HG02610 (cell line): ENCODE results near the gene SLC18A3.

ENCODE experiments used
- ATAC-seq: cut with Tn5 transposase; IDR thresholded peaks from one replicate; pipeline ENCODE4 v1.9.1; 2021; ENCODE audit warnings: mild to moderate bottlenecking, moderate library complexity; ENCODE audit not compliant: unreplicated experiment

The SLC18A3 gene

GRCh38 chr10:49610114-49610457, at the start of gene SLC18A3:
Gene SLC18A3, plus strand, starts transcription at chr10:49610310. Its CDS starts 431 bp downstream, at chr10:49610741.
- ATAC-seq, result no peak

DNA sequence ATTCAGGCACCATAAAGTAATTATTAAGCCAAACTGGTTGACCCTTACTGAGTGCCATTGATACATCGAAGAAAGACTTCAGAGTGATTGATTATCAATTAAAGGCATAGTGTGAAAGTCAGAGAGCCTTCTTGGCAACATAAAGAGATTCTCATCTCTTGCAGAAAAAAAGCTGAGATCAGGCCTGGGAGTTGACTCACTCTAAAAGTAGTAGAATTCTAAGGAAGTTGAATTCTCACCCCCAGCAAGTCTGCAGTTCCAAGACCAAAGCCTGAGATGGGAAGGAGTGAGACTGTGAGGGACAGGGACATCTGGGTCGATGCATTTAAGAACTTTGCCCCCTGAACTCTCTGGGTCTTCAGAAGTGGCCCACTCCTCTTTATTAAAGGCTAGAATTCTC, 49.6 kb upstream of the SLC18A3 start:
- no peak for ATAC-seq

GRCh38 chr10:49562893-49563292, 47.2 kb upstream of the SLC18A3 start:
- no peak for ATAC-seq

- ATAC-seq, result no peak
Observed at GRCh38 chr10:49564461-49565009, 45.6 kb upstream of the SLC18A3 start.

DNA sequence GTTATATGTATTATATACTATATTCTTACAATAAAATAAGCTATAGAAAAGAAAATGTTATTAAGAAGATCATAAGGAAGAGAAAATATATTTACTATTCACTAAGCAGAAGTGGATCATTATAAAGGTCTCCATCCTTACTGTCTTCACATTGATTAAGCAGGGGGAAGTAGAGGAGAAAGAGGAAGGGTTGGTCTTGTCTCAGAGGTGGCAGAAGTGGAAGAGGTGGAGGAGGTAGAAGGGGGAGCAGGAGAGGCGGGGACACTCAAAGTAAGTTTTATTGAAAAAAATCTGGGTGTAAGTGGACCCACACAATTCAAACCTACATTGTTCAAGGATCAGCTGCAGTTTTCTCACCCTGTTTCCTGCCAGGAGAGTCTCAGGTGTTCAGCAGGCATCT, 42.3 kb upstream of the SLC18A3 start:
- no peak for ATAC-seq

DNA sequence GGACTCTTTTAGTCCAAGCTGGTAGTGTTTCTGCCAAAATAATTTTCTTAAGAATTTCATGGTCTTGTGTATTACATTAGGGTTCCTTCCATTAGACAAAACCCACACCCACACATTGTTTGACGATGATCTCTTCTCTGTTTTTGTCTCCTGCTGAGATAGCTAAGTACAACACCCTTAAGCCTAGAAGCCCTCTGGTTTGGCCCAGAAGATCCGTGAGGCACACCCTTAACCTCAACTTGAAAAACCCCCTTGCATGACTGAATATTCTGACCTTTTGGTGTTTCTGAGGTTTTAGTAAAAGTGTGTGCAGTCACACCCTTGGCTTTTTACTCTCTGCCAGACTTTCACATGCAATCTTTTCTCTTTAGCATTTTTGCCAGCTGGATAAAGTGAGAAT, 41.9 kb upstream of the SLC18A3 start:
- peak; percentile 76 for ATAC-seq

DNA sequence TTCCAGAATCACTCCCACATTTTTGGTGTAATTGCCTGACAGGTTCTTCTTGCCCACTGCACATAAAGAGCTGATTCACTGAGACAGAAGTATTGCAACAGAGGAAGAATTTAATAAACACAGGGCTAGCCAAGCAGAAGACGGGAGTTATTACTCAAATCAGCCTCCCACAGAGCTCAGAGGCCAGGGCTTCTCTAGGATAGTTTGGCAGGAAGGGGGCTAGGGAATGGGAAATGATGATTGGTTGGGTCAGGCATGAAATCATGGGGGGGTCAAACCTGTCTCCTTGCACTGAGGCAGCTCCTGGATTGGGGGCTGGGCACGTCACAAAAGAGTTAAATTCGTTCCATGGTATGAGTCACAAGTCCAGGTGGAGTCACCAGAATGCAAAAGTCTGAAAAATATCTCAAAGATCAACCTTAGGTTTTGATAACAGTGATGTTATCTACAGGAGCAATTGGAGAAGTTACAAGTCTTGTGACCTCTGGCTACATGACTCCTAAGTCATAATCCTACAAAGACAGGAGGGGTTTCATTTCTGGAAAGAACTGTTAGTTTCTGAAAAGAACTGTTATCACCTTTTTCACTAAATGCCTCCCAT, 41.0 kb upstream of the SLC18A3 start:
- no peak for ATAC-seq

DNA sequence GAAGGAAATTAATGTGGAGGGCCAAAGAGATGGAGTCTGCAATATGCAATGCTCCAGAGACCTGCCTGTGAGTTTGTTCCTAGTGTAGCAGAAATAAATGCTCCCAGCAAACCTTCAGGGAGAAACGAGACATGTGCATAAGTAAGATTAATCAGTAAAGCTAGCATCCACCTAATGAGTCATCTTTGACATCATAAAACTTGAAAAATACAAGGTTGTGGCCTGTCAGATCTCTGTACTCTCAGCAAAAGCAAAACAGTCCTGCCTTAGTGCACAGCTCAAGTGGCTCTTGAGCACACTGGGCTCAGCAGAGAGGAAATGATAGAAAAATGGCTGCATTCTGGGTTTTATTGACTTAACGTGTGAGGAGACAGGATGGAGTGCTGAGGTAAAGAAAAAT, 38.7 kb upstream of the SLC18A3 start:
- no peak for ATAC-seq

DNA sequence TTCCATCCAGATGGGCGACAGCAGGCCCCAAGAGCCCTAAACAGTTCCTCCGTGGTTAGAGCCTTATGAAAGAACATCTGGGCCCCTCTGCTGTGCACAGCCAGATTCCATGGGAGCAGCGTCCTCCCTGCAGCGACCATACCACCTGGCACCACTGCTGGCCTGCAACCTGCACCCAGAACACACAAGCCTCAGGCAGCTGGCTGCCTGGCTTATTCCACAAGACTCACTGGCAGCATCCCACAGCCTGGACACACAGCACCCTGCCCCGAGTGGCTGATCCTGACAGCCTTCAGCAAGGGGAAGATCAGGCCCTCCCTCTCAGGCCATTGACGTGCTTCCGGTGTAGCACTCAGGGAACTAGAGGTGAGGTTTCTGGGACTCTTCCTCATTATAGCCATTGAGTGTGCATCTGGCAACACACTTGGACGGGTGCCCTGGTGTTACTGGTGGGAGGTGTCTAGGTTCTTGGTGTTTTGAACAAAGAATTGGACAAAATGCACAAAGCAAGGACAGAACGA, 37.5 kb upstream of the SLC18A3 start:
- ATAC-seq, result no peak

DNA sequence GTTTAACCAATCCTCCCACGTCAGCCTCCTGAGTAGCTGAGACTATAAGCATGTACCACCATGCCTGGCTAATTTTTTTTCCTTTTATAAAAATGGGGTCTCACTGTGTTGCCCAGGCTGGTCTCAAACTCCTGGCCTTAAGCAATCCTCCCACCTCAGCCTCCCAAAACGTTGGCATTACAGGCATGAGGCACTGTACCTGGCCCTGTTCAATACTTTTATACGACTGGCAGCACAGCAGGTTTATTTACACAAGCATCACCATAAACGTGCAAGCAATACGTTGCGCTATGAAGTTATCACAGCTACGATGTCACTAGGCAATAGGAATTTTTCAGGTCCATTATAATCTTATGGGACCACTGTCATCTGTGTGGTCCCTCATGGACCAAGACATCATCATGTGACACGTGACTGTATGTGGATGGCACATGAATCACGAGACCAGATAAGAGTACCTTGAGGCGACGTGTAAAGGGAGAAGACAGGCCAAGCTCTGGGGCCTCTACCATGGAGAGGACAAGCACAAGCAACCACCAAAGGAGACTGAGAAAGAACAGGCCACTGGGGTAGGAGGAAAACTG, 34.5 kb upstream of the SLC18A3 start:
- ATAC-seq, result no peak

DNA sequence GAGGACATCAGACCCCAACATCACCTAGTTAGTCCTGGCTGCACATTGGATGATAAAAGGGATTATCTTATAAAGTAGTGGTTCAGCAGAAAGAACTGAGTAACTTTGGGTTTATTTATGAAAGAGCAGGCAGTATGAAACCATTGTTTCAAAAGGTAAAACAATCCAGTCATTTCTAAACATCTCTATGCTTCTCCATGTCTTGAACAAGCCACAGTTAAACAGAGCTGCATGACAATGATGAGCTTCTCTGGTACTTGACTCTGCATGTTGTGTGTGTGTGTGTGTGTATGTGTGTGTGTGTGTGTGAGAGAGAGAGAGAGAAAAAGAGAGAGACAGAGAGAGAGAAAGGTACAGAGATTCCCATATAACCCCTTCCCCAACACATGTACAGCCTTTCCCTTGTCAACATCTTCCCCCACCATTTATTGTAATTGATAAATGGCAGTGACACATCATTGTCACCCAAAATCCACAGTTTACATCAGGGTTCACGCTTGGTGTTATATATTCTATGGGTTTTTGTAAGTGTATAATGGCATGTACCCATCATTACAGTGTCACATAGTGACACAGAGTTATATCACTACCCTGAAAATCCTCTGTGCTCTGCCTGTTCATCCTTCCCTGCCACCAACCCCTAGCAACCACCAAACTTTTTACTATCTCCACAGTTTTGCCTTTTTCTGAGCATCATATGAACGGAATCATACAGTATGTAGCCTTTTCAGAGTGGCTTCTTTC, 32.8 kb upstream of the SLC18A3 start:
- peak; percentile 45 for ATAC-seq

DNA sequence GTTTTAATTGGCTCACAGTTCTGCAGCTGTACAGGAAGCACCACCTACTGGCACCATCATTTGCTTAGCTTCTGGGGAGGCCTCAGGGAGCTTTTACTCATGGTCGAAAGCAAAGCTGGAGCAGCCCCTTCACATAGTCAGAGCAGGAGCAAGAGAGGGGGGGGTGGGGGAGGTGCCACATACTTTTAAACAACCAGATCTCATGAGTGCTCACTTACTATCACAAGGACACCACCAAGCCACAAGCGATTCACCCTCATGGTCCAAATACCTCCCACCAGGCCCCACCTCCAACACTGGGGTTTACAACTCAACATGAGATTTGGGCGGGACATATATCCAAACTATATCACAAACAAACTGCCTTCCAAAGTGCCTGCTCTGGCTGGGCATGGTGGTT, 31.7 kb upstream of the SLC18A3 start:
- no peak for ATAC-seq

- no peak for ATAC-seq
Observed at GRCh38 chr10:49579621-49580020, 30.5 kb upstream of the SLC18A3 start.

DNA sequence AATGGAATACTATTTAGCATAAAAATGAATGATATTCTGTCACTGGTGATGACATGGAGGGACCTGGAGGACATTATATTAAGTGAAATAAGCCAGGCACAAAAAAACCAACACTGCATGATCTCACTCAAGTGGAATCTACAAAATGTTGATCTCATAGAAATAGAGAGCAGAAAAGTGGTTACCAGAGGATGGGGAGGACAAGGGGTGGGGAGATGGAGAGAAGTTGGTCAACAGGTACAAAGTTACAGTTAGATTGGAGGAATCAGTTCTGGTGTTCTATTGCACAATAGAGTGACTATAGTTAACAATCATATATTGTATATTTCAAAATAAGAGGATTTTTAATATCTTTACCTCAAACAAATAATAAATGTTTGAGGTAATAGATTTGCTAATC, 24.7 kb upstream of the SLC18A3 start:
- ATAC-seq, result no peak

DNA sequence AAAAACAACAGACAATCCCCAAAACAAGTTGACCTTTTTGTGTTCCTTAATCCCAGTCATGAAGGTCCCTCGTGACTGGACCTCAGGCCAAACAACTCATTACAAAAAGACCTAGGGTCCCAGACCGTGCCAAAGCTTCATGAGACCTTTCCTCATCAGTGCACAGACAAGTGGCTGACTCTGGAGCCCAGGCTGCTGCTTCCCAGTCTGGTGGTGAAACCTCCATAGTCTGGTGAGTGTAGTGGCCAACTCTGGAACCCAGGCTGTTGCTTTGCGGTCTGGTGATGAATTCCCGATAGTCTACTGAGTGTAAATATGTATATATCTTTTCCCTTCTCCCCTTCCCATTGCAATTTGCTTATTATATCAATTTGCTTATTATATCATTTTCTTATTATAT, 22.1 kb upstream of the SLC18A3 start:
- ATAC-seq, result no peak

GRCh38 chr10:49592726-49593563, 17.2 kb upstream of the SLC18A3 start:
- peak; percentile 71 for ATAC-seq

DNA sequence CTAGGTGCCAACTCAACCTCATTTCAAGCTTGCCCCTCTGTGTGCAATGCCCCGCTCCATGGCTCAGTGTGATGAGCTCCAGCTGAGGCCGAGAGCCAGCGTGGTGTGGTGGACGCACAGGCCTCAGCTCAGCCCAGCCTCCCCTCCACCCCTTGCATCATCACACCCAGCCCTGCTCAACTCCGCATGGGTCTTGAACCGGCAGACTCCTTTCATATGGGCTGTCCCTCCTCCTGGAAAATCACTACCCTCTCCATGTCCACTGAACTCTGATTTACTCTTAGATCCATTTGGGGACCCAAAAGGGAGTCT, 16.6 kb upstream of the SLC18A3 start:
- no peak for ATAC-seq

- ATAC-seq, result no peak
Observed at GRCh38 chr10:49593998-49594397, 16.1 kb upstream of the SLC18A3 start.

DNA sequence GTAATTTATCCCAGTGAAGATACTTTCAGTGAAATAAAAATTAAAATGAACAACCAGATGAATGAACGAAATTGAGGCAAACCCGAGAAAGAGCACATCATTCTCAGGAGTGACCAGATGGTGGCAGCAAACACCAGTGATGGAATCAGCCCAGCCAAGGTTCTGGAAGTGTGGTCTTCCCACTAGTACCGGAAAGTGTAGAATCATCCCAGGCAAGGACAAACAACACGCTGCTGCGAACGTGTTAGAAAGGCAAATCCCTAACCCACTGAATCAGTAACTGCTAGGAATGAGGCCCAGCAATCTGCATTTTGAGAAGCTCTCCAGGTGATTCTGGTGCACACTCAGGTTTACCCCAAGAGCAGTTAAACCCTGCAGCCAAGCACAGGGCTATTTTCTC, 15.5 kb upstream of the SLC18A3 start:
- no peak for ATAC-seq

DNA sequence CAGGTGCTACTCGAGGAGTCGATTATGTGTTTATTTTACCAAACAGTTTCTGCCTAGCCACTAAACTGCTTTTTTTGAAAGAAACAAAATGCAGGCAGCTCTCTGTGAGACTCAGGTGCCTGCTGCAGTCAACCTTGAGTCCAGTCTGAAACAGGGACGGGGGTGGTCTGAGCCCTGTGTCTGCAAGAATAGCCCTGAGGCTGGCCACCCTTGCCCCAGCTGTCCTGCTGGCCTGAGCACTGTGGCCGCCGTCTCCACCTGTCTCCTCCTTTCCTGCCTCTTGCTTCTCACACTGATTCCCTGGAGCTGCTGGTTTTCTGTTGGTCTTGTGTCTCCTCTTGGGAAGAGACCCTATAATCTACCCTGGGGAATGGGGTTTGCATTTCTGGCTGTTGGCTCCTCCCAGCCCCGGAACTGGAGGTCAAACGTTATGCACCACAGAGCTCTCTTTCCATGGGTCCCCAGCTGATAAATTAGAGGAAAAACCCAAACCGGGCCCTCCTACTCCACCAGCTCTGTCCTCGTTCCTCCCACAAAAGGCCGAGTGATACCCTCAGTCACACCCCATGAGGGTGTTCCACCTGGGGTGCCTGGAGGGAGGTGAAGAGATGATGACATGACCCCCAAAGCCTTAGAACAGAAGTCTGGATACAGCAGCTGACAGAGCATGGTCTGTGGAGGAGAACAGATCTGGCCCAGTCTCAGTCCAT, 15.0 kb upstream of the SLC18A3 start:
- ATAC-seq, result no peak
